ENCODE measurements around the gene RPS15. TPM values are rescaled to one million over a fixed set of nuclear protein-coding genes. Genes with fewer than 3 reads are reported as not detected.

RPS15 gene
- polyA plus RNA-seq, 1 of the 3 experiments (the other 2 are of a cell fraction): 3,749 TPM

GRCh38 chr19:1455336-1456120 is 17.3 kb downstream of the RPS15 start (continued):
- TF ChIP-seq FOXJ3 (CRISPR knock-in tag; IDR thresholded peaks at IDR 0.05): no peak
- TF ChIP-seq ELF1 (IDR thresholded peaks at IDR 0.05): no peak
- no peak for TF ChIP-seq SIN3A (IDR thresholded peaks at IDR 0.05; ENCODE audit: borderline replicate concordance, low read depth, low read length)
- no peak for TF ChIP-seq SMC3 (IDR thresholded peaks at IDR 0.05; ENCODE audit: low read depth, low read length)
- no peak for TF ChIP-seq POLR2AphosphoS5 (IDR thresholded peaks at IDR 0.05; ENCODE audit: low read depth, low read length)
- TF ChIP-seq, protein P1, sequence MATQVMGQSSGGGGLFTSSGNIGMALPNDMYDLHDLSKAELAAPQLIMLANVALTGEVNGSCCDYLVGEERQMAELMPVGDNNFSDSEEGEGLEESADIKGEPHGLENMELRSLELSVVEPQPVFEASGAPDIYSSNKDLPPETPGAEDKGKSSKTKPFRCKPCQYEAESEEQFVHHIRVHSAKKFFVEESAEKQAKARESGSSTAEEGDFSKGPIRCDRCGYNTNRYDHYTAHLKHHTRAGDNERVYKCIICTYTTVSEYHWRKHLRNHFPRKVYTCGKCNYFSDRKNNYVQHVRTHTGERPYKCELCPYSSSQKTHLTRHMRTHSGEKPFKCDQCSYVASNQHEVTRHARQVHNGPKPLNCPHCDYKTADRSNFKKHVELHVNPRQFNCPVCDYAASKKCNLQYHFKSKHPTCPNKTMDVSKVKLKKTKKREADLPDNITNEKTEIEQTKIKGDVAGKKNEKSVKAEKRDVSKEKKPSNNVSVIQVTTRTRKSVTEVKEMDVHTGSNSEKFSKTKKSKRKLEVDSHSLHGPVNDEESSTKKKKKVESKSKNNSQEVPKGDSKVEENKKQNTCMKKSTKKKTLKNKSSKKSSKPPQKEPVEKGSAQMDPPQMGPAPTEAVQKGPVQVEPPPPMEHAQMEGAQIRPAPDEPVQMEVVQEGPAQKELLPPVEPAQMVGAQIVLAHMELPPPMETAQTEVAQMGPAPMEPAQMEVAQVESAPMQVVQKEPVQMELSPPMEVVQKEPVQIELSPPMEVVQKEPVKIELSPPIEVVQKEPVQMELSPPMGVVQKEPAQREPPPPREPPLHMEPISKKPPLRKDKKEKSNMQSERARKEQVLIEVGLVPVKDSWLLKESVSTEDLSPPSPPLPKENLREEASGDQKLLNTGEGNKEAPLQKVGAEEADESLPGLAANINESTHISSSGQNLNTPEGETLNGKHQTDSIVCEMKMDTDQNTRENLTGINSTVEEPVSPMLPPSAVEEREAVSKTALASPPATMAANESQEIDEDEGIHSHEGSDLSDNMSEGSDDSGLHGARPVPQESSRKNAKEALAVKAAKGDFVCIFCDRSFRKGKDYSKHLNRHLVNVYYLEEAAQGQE (IDR thresholded peaks at IDR 0.05; ENCODE audit: low read depth, low read length): no peak
- TF ChIP-seq EZH2phosphoT487 (IDR thresholded peaks at IDR 0.05; ENCODE audit: borderline replicate concordance, low read depth): no peak

- H3K79me2 ChIP-seq (ENCODE audit: insufficient read depth): no peaks in the 10 kb centered on the region
- peaks cover 4 to 7% of the 10 kb centered on the region in 2 experiments for H3K36me3 ChIP-seq (replicated peaks in 1 of 2; ENCODE audit: control insufficient read depth in 1 of 2, insufficient read depth in 2 of 2, low read length in 1 of 2)
- H3K4me2 ChIP-seq: no peak overlapping the region
- H4K20me1 ChIP-seq (ENCODE audit: insufficient read depth): peaks cover 11% of the 10 kb centered on the region; the same call in 1 of the 2 replicates
- peaks cover 0 to 18% of the 10 kb centered on the region in 2 experiments; a peak in 1 of 4 replicates for H3K4me1 ChIP-seq (ENCODE audit: control insufficient read depth in 1 of 2, insufficient read depth in 2 of 2, low read depth in 1 of 2, low read length in 1 of 2)
- POLR2A ChIA-PET: interaction anchor here (0.6 to 2.7 kb wide), 4 partner anchors 16 to 187 kb away, joined by 3 to 10 read pairs (median 8); partner anchors contain the start of genes CIRBP and REEP6
- H3K9ac ChIP-seq: no peak overlapping the region
- H3K9me3 ChIP-seq: no peaks in the 10 kb centered on the region
- H3F3A ChIP-seq (replicated peaks; ENCODE audit: insufficient read depth): peaks cover 9% of the 10 kb centered on the region
- H3K27me3 ChIP-seq (ENCODE audit: insufficient read depth): no peaks in the 10 kb centered on the region
- no peak for DNase-seq
- H3K9me2 ChIP-seq: no peaks in the 10 kb centered on the region
- H3K4me3 ChIP-seq (ENCODE audit: low read depth in 2 of 2, low read length in 1 of 2): no peak overlapping the region
- CTCF ChIA-PET: interaction anchor here (0.6 to 3.5 kb wide), 2 partner anchors 11 to 607 kb away, joined by 3 to 16 read pairs; no protein-coding TSS in a partner anchor
- no peak overlapping the region for H3K27ac ChIP-seq (ENCODE audit: low read depth in 2 of 2, low read length in 1 of 2)
- TF ChIP-seq, protein P2, sequence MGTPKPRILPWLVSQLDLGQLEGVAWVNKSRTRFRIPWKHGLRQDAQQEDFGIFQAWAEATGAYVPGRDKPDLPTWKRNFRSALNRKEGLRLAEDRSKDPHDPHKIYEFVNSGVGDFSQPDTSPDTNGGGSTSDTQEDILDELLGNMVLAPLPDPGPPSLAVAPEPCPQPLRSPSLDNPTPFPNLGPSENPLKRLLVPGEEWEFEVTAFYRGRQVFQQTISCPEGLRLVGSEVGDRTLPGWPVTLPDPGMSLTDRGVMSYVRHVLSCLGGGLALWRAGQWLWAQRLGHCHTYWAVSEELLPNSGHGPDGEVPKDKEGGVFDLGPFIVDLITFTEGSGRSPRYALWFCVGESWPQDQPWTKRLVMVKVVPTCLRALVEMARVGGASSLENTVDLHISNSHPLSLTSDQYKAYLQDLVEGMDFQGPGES (IDR thresholded peaks at IDR 0.05; ENCODE audit: low read depth, low read length): no peak
- TF ChIP-seq EP300 (IDR thresholded peaks at IDR 0.05; ENCODE audit: borderline replicate concordance in 1 of 2, low read depth in 1 of 2, low read length in 1 of 2) (no peak), POLR2AphosphoS5 (IDR thresholded peaks at IDR 0.05; ENCODE audit: low read depth, low read length) (no peak)
- 94% methylated on average over 23 of the region's 43 CpGs for WGBS (ENCODE audit: low lambda C conversion rate)
- H2AFZ ChIP-seq (ENCODE audit: low read depth): no peak overlapping the region
Measured at GRCh38 chr19:1456121-1456900, 18.1 kb downstream of the RPS15 start.

All from SK-N-SH (cell line).